Fibroblast of the conjunctiva (primary cell): ENCODE data around the gene TCF7L2.

Experiments used
- DNase-seq: peaks from one replicate; pipeline ENCODE4 v3.0.0-alpha.2; 2010; ENCODE audit warnings: low read depth

Gene TCF7L2

DNA sequence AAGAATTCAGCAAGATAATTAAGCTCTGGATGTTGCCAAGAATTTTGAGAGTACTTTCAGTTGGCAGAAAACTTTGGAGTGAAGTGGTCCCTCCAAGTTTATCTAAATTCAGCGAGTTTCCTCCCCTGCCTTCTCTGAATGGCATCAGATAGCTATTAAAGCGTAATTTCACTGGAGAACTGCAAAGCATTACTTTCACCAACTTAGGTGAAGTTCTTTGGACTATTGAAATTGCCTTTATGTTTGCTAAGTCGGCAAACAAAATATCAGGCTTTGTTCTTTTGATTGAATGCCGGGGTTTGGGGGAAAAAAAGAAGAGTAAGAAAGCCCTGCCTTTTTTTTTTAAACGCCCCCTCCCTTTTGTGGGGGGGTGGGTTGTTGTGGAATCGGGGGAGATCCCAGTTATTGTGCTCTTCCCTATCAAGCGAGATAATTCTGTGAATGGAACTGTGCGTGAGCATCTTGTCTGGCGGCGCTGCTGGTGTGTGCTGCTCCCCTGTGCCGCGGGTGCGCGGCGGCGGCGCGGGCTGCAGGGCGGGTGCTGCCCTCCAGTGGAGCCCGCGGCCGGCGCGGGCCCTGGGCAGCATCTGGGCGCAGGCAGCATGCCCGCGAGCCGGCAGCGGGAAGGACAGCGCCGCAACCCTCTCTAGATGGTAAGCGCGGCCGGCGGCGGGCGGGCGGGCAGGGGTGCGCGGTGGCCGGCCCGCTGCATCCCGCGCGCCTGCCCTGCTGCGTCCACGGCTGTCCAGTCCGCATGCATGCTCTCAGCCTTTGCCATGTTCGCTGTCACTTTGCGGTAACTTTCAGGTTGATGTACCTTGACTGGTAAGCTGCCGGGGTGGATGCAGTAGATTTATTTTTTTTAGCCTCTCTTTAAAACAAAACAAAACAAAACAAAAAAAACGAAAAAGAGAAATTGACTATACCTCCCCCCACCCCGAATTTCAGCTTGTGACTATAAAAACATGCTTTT, 176.5 kb downstream of the TCF7L2 start:
- peak; percentile 62 for DNase-seq

DNA sequence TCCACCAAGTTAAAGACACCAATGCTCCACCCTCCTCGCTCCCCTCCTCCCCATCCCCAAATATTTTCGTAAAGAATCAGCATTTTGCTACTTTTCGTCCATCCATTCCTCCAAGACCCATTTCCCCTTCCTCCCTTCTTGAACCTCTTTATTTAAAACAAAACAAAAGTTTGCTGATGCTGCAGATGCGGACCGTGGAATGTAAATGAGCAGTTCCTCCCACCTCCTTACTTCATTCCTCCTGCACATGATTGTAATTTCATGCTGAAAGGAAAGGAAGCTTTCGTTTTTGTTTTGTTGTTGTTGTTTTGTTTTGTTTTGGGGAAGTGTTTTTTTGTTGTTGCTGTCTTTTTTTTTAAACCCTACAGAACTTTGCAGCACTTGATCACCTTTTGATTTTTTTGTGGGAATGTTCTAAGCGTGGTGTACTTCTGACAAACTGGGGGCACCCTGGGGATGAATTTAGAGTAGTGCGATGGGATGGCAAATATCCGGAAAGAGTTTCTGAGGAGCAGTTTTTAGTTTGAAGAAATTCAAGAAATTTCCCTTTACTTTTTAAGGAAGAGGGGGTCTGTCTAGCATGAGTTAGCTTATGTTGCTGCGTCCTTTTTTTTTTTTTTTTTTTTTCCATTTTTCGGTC, 177.3 kb downstream of the TCF7L2 start:
- no peak for DNase-seq

DNA sequence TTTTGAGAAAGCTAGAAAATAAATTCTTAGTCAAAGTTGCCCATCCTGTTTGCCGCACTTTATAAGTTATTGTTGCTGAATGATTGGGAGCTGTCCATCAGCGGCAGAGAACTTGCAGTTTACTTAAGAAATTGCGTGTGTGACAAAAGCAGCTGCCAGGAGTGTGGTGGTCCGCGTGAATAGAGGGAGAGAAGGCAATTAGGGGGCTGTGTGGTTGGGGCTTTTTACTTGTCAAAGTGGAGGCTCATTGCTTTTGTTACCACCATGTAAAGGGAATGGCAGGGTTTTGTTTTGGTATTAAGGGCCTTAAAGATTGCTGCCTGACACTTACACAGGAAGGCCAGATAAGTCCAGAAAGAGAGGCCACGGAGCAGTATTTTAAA, 177.8 kb downstream of the TCF7L2 start:
- DNase-seq = no peak

DNA sequence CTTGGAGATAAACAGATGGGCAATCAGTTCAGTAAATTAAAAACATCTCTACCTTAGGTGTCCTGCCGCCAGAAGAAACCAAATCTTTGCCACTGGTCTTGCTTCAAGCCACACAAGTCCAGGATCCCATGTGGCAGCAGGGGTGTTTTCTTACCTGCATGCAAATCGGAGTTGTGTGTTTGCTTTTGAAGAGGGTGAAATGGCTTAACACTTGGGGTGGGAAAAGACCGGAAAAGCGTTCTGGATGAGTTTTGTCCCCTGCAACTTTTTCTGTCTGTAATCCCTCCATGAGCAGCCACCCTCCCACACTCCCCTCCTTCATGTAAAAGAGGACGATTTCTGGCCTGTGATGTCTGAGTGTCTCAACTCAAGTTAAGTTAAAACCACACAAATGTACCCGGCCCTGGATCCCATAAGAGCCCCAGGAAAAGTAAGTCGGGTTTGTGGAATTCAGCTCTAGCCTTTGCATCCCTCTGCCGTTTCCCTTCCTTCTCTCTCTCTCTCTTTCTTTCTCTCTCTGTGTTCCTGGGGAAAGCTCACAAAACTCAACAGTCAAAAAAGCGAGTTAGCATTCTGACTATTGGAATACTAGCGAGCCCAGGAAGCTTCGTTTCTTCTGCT, 178.5 kb downstream of the TCF7L2 start:
- DNase-seq = no peak

DNA sequence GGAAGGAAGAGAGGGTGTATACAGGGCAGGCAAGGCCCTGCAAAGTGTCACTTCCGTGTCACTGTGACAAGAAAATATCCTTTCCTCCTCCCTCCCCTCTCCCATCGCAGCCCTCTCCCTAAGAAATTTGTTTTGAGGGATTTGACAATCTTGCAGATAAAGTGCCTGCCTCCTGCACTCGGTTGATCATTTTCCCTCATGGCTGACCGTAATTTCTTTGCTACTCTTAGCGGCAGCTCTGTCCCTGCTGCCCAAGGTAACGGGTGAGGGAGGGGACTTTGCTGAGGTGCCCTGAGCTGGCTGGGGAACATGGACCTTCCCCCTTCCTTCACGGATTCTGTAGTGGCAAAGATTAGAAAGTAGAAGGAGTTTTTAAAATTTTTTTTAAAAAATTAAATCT, 179.1 kb downstream of the TCF7L2 start:
- DNase-seq = no peak

DNA sequence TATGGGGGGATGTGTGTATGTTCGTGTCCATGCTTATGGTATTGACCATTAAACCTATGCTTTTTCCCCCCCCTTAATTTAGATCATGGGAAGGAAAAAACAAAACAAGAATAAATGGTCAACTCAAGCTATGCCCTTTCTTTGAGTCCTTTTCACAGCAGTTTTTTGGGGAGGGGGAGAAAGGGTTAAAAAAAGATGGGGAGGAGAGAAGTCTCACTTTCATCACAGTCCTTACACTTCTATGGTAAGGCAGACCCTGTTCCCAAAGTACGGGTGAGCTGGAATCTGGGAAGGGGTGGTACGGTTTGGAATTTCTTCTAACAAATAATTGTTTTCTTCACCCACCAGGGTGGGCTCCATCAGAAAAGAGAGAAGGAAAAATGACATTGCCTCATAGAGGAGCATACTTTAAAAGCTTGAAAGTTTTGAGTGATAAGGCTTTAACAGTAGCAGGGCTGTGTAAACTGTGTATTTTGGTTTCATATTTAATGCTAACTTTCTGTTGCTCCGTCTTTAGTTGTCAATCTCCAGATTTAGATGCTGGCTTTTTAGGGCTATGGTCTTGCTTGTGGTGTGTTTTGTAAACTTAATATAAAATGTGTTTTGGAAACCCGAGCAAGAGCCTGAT, 180.1 kb downstream of the TCF7L2 start:
- DNase-seq = no peak

DNA sequence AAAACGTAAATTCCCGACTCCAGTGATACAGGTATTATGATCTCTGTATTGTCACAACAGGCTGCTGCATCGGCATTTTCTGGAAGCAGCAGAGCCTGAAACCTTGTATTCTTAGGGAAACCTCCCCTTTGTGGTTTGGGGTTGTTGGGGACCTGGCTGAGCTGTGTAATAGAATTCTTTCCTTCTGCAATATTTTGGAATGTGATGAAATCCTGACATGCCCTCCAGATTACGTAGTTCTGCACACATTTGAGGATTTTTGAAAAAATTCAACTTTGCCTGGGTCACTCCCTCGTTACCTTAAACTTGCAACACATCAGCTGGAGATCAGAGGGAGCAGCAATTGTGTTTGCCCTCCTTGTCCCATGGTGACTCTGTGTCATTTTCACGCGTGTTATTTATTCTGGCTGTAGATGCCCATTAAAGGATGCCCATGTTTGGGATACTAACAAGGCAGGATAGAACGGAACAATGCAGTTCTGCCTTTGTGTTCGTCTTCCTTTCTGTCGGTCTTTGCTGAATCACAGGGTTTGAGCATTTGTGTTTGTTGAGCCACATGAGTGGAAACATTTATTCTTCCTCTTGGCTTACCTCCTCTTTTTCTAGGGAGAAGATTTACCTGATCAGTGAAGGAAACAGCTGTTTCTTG, 181.7 kb downstream of the TCF7L2 start:
- peak; percentile 79 for DNase-seq

DNA sequence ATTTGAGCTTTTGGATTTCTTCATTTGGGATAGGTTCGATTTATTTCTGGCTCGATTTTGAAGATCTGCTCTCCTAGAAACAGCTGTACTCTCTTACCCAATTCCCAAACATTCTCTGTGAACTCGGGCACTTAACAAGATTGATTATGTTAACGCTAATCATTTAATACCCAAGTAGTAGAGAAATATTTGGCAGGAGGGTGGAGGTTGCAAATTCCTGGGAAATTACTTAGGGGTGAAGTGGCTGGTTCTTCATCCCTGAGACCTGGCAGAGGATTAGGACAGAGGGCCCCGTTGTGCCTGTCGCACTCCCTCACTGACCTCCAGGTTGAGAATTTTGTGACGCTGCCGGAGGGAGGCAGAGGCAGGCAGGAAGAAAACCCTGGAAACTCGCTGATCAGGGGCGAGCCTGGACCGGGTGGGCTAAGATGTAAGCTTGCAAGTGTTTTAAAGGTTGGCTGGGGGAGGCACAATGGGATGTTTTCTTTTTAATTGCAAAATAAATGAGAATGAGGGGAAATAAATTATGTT, 182.6 kb downstream of the TCF7L2 start:
- DNase-seq = no peak

DNA sequence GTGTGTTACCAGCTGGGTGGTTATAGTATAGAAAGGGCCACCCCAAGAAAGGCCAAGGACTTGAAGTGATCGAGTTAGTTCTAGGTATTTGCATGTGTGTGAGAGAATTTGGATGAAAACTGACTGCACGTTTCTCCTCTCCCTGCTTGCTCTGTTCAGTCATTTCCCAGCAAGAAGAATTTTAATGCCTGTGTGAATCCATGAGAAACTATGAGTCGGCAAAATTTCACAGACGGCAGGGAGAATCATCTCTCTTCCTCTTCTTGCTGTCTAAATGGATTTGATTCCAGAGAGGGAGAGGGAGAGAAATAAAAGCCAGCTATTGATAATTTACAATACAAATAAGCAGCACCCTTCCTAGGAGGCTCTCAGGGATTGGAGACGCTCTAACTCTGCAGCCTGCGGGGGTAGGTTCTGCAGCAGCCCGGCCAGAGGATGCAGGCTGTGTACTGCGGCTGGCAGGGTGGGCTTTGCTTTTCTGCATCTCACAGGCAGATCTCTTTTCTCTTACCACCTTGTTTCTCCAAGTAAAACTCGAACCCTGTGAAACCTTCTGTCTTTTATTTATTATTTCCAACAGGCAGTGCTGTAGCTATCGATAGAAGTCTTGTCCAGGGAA, 183.6 kb downstream of the TCF7L2 start:
- no peak for DNase-seq

DNA sequence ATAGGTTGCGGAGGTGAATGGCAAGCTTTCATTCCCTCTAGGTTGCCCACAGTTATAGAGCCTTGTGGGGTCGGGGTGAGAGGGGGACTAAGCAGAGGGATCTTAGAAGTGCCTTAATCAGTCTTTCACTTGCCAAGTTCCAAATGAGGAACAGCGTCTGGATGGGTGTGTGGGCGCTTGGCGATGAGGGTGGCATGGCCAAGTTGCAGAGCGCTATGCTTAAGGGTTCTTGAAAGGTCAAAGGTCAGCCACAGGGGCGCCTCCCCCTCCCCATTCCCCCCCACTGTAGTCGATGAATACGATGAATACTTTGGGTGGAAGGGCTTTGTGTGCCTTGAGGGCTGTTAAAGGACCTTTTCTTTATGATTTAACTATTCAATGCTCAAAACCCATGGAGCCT, 185.0 kb downstream of the TCF7L2 start:
- DNase-seq = no peak

DNA sequence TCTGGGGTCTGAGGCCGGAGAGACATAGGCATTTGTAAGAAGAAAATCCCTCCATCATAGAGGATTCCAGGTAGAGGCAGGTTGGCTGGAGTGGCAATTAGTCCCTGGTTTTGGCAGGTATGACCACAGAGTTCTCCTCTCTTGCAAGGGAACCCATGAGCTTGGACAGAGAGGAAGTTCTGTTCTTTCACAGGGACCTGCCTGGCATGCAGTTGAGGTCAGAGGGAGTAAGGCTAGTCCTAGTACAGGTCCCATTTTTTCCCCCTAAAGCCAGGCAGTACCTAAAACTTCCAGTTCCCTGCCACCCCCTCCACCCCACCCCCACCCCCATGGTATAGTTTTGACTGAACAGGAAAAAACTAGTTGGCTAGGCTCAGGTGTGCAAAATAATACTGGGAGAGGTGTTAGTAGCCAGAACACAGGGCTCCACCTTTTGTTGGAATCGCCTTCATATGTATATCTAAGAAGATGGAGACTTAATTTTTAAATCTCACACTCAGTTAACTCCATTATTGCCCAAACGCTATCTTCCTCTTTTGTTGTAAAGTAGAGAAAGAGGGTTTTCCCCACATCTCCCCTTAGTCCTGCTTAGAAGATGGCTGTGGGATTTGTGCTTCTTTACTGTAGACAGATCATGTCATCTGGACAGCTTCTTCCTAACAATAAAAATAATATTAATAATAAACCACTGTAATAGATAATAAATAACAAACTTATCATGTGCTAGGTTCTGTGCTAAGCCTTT, 188.1 kb downstream of the TCF7L2 start:
- no peak for DNase-seq

DNA sequence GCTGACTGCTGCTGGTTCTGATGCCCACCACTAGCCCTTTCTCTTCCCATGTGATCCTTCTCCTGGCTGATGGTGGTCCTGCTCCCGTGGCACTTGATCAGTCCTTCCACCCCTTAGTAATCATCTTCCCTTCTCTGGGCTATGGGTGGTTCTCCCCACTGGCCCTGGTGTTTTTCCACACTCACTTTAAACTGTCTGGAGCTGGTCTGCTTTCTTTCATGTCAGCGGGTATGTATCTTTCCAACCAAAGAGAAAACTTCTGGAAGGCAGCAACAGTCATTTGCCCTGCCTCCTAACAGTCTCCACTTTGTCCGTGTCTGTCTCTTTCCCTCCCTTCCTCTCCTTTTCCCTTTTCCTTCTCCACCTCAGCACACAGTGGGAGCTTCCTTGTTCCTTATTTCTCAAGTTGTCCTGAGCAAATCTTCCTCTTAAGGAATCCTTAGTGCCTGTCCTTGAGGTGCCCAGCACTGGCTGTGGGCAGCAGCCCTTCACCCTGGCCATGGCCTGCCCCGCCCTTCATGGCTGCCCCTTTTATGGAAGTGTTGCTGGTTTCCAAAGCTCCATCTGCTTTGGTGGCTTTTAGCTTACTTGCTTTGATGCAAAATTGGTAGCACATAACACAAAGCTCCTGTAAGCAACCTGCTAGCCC, 189.0 kb downstream of the TCF7L2 start:
- no peak for DNase-seq

DNA sequence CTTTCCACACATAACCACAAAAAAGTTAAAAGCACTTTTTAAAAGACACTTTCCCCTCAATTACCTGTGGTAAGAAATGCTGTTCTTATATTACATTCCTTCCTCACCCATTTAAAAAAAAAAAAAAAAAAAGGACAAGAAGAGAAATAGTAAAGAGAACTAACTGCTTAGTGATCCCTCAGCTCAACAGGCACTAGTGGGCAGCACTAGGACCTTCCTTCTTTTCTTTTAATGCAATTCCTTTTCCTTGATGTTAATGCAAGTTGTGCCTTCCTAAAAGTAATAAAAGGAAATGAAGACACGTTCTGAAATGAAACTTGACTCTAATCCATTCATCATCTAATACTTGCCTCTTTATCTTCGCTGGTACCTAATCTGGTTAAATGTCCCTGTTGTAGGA, 189.7 kb downstream of the TCF7L2 start:
- DNase-seq = peak; percentile 39

DNA sequence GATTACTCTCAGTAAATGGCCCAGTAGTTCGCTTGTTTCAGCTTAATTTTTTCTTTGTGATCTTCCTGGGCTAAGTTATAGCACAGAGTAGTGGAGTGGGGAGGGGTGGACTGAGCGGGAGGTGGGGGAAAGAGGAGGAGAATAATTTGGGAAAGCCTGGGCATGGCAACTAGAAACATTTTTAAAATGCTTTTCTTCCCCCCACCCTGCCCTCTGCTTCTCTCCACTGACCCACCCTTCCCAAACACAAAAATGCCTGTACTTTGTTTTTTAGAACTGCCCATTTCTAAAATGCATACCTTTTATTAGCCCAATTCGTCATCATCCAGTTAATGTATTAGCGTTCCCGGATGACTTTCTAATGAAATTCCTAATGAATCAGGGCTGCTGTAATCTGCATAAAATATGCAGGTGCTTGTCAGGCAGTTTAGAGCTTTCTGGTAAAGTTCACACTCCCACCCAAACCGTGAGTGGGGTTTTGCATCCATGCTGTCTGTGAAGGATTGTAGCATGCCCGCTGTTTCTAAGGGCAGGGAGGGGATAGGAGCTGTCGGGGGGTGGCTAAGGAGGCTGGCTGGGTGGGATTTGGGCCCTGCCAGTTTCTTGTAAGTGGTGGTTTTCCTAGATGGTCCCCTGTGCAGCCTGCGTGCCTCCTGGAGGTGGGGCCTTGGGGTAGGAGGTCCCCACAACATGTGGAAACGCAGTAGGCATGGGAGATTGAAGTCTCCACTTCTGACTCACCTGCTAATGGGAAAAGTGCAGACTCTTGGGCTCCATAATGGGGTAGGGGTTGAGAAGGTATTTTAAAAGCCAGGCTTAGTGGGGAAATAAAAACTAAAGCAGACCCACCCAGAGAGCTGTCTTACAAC, 190.3 kb downstream of the TCF7L2 start:
- no peak for DNase-seq

DNA sequence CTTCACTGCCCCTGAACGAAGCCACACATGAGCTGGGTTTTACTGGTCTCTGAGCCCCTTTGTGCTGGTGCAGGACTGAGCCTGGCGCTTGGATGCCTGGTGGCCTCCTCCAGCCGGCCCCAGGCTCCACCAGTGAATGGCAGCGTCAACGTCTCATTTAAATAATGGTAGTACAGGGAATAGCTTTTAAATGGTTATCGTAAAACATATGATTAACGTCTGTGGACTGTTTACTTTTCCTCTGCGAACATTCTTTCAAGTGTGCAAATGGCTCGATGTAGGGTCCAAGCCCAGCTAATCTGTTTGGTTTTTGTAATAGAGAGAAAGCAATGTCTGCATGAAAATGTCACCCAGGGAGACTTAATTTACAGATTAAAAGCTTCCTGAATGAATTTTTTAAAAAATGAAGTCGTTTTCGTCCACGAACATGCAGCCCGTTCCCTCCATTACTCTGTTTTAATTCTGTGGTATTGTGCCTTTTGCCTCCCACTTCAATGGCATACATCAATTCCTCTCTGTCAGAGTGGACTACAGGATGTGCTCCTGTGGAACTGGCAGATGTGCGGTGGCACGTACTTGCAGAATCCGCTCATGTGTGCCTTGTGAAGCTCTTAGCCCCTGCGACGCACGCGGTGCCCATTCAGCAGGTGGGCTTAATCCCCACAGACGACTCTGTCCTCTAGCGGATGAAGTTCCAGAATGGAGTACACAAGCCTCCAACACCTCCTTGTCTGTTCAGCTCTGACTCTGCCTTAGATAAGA, 192.7 kb downstream of the TCF7L2 start:
- no peak for DNase-seq

DNA sequence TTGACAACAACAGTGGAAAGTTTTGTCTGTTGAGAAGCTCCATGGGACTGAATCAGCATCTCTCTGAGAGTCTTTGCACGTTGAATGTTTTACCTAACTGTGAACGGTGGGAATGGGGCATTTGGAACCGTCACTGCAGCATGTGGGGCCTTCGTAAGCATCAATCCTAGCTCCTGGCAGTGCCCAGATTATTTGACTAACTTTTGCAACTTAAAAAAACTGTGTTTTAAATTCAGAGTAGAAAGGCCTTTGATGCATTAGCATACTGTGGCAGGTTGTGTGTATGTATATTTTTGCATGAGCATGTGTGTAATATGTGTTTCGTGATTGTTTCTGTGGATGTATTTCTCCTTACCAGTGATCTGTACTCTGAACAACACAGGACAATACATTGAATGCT, 194.5 kb downstream of the TCF7L2 start:
- DNase-seq = no peak

DNA sequence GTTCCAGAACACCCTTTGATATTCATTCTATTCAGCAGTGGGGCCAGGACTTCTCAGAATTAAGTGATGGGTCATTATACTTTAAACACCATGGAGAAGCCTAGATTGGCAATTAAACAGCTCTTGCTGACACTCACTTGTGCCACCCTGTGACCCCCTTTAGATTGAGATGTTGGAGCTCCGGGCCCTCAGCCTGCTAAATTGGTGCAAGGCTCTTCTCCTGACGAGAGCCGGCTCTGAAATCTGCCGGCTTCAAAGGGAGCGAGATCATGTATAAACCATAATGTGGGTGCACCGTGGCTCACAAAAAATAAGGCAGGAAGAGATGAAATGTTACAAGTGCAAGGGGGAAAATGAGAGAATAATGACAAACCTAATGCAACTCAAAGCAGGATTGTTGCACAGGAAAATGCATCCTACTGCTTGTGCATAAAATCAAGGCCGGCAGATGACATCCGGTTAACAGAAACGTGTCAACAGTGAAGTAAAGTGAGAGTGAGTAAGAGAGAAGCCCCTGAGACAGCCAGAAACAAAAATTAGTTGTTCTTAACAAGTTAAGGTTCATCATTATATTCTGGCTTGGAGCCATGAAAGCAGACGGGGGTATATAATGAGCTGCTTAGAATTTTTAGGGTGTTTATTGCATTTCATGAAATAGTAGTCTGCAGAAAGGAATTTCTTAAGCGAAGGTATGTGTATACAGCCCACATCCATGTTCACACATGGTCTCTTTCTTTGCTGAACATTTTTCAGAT, 198.2 kb downstream of the TCF7L2 start:
- no peak for DNase-seq

DNA sequence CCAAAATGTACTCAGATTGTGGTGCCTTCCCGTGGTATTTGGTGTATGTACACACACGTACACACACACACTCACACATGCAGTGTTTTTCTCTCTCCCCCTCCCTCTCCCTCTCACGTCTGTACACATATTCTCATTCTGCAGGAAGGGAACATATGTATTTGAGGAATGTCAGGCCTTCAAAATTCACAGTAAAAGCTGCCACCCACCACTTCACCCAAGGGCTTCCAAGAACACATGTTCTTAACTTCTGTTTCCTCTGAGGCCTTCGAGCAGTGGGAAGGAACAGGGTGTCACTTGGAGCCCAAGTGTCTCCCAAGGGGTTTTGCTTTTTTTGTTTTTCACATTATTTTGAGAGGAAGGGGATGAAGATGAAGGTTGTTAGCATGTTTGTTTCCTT, 198.9 kb downstream of the TCF7L2 start:
- no peak for DNase-seq
